ENCODE data around the gene UBL7. TPM values are rescaled to one million over a fixed set of nuclear protein-coding genes. Genes with fewer than 3 reads are reported as not detected.

UBL7 gene
- total and polyA plus RNA-seq, 2 donors = 15.5 to 52.4 TPM

GRCh38 chr15:74398183-74398582, 62.8 kb downstream of the UBL7 start:
- Histone ChIP-seq H3K36me3 (ENCODE audit: insufficient read depth) (no peaks in the 10 kb centered on the region), H3K27ac (ENCODE audit: low read depth) (no peak overlapping the region), H3K4me3 (ENCODE audit: low read depth, low read length) (no peak overlapping the region), H3K4me1 (ENCODE audit: insufficient read depth) (no peaks in the 10 kb centered on the region)
- no peak for DNase-seq (ENCODE audit: extremely low spot score)
- 94% methylated on average over 5 of the region's 5 CpGs for WGBS

- Histone ChIP-seq H3K36me3 (ENCODE audit: insufficient read depth) (no peaks in the 10 kb centered on the region), H3K4me3 (ENCODE audit: low read depth, low read length) (no peak overlapping the region), H3K27ac (ENCODE audit: low read depth) (no peak overlapping the region), H3K4me1 (ENCODE audit: insufficient read depth) (no peaks in the 10 kb centered on the region)
- no peak for DNase-seq (ENCODE audit: extremely low spot score)
- WGBS = 88% methylated on average over 6 of the region's 6 CpGs
Observed at GRCh38 chr15:74397239-74398068, 63.5 kb downstream of the UBL7 start.

DNA sequence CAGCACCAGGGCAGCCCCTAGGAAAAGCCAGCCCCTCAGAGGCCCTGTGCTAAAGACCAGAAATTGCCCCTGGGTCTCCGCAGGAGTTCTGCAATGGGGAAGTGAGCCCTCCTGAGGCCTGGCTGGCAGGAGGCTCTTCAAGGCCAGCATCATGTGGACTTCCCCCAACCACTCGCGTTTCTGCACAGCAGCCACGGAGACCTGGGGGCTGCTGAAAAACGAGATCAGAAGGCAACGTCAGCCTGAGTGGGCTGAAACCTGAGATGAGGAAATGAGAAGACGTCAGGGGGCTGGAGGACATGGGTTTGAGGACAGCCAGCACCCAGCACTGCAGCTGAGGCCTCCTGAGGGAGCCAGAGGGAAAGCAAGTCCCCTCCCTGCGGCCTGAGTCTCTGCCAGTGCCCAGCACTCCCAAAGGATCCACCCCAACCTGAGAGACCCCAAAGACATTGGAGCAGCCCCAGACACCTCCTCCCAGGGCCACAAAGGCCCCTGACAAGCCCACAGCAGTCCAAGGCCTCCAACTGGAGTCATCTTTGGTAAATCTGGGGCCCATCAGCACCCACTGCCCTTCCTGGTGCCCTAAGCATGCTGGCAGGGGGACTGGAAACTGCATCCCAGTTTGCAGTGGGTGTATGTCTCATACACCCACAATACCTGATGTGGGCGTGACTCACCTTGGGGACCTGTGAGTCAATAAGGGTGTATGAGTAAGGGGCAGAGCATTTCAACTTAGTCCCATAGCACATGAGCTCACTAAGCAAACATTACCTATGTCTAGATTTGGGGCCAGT, 64.3 kb downstream of the UBL7 start:
- no peak for DNase-seq (ENCODE audit: extremely low spot score)
- WGBS = 68% methylated on average over 9 of the region's 9 CpGs
- Histone ChIP-seq H3K4me3 (ENCODE audit: low read depth, low read length) (no peak overlapping the region), H3K36me3 (ENCODE audit: insufficient read depth) (no peaks in the 10 kb centered on the region), H3K4me1 (ENCODE audit: insufficient read depth) (no peaks in the 10 kb centered on the region), H3K27ac (ENCODE audit: low read depth) (no peak overlapping the region)

DNA sequence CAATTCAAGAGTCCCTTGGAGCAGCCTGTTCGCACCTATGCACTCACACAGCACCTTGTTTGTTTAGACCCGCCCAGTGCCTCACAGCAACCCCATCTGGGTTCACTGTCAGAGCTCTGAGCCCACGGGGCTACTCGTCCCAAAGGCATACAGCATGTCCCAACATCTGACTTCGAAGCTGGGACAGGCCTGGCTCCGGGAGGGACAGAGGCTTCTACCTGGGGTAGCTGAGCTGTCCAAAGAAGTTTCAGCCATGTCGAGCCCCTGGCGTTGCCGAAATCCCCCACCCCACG, 64.9 kb downstream of the UBL7 start:
- Histone ChIP-seq H3K4me1 (ENCODE audit: insufficient read depth) (no peaks in the 10 kb centered on the region), H3K4me3 (ENCODE audit: low read depth, low read length) (no peak overlapping the region), H3K36me3 (ENCODE audit: insufficient read depth) (no peaks in the 10 kb centered on the region), H3K27ac (ENCODE audit: low read depth) (no peak overlapping the region)
- 84% methylated on average over 10 of the region's 10 CpGs for WGBS
- no peak for DNase-seq (ENCODE audit: extremely low spot score)

Small RNA genes lying within 50 kb of the gene (small RNA-seq; reads per million reads assigned to genes)
- not detected for gene MIR6881
- not detected for gene RF00591

Other genes with a start within 250 kb of the UBL7 start
- 0.42 TPM for gene CCDC33, start 224.8 kb downstream of the UBL7 start, total RNA-seq
- 0.25 TPM for gene CCDC33, start 224.8 kb downstream of the UBL7 start, polyA plus RNA-seq
- gene CYP11A1, start 93.5 kb downstream of the UBL7 start, total RNA-seq = 0.21 TPM
- 0.38 TPM for gene CYP11A1, start 93.5 kb downstream of the UBL7 start, polyA plus RNA-seq
- gene SEMA7A, start 27.2 kb downstream of the UBL7 start, total RNA-seq = 5.3 TPM
- gene SEMA7A, start 27.2 kb downstream of the UBL7 start, polyA plus RNA-seq = 5.1 TPM
- 4.3 TPM for gene ARID3B, start 80.1 kb upstream of the UBL7 start, total RNA-seq
- 3.0 TPM for gene ARID3B, start 80.1 kb upstream of the UBL7 start, polyA plus RNA-seq
- 31.5 TPM for gene CLK3, start 154.7 kb upstream of the UBL7 start, total RNA-seq
- gene CLK3, start 154.7 kb upstream of the UBL7 start, polyA plus RNA-seq = 76.3 TPM
- 16.0 TPM for gene EDC3, start 234.9 kb upstream of the UBL7 start, total RNA-seq
- gene EDC3, start 234.9 kb upstream of the UBL7 start, polyA plus RNA-seq = 20.8 TPM